Memory B cell (primary cell): Measurements from ENCODE around the gene CDH7.

ENCODE experiments used
- ATAC-seq: fragments of 150-1000 bp; cut with Tn5 transposase; 2 replicates; pipeline ENCODE4 v1.10.0; 2021; ENCODE audit warnings: low read depth, mild to moderate bottlenecking, moderate library complexity
- DNase-seq, 2 donors: peaks; one replicate each; pipeline ENCODE4 v3.0.0; 2022; ENCODE audit warnings: low spot score in 2 of 2
- H3K27ac Mint-ChIP-seq: one replicate; pipeline ENCODE4 v1.8.0; 2022; ENCODE audit warnings: mild to moderate bottlenecking, moderate library complexity, mixed read lengths
- H3K27me3 Mint-ChIP-seq: one replicate; pipeline ENCODE4 v1.8.0; 2022; ENCODE audit warnings: mixed read lengths
- H3K36me3 Mint-ChIP-seq: one replicate; pipeline ENCODE4 v1.8.0; 2022; ENCODE audit warnings: mild to moderate bottlenecking, mixed read lengths
- H3K4me1 Mint-ChIP-seq: one replicate; pipeline ENCODE4 v1.8.0; 2022; ENCODE audit warnings: mixed read lengths
- H3K4me3 Mint-ChIP-seq: one replicate; pipeline ENCODE4 v1.8.0; 2022; ENCODE audit warnings: mild to moderate bottlenecking, moderate library complexity, mixed read lengths
- H3K9me3 Mint-ChIP-seq: one replicate; pipeline ENCODE4 v1.8.0; 2022; ENCODE audit warnings: mixed read lengths

CDH7 gene

DNA sequence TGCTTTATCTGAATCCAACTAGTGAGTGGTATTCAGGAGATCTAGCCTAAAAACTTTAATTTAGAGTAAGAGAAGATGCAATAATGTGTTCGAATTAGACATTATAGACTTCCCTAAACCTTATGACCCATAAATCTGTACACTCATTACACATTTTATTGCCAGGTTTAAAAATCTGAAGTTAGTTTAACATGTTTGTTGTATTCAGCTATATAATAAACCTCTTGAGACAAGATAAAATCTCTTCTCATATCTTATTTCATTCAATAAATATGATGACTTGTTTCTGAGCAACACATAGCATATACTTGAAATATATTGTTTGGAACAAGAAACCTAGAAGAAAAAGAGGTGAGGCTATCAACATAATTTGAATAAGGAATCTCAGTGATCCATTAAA, 150.7 kb downstream of the CDH7 start:
- H3K27ac Mint-ChIP-seq = no peak overlapping the region
- ATAC-seq = no peak
- no peaks in the 10 kb centered on the region for H3K36me3 Mint-ChIP-seq
- no peak for DNase-seq
- no peaks in the 10 kb centered on the region for H3K27me3 Mint-ChIP-seq
- no peaks in the 10 kb centered on the region for H3K4me1 Mint-ChIP-seq
- H3K9me3 Mint-ChIP-seq = no peaks in the 10 kb centered on the region
- H3K4me3 Mint-ChIP-seq = no peak overlapping the region

DNA sequence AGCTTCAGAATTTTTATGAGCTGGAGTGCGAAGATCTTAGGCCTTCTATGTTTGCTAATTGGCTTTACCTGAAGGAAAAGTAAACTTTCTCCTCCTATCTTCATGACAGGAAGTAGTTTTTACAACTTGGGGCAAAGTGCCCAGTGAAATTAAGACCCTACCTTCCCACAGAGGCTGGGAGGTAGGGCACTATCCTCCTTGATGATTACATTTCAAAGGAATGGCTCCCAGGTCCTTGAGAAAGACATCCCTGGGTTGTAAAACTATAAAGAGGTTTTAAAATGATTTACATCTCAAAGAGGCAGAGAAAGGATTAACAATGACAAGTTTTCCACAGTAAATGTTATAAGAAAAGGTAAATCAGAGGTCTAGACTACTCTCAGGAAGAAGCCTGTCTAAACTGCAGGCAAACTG, 155.8 kb downstream of the CDH7 start:
- Mint-ChIP-seq H3K27ac (no peak overlapping the region), H3K36me3 (no peaks in the 10 kb centered on the region), H3K4me3 (no peak overlapping the region), H3K4me1 (no peaks in the 10 kb centered on the region), H3K9me3 (no peaks in the 10 kb centered on the region), H3K27me3 (no peaks in the 10 kb centered on the region)
- DNase-seq (no peak), ATAC-seq (no peak)

DNA sequence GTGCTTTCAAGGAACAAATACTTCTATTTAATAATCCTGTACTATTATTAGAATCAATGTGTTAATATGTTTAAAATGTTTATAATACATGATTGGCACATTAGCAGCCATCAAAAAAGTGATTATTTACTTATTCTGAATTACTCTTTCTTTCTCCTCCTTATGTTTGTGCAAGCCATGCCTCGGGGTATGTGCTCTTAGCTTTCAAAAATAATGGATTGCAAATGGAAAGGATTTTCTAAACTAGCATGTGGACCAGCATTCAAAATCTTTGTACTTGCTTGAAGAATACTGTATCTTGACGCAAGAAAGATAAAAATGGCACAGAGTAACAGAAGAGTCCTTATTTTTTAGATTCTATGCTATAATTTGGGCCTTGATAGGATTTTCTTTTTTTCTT, 156.5 kb downstream of the CDH7 start:
- ATAC-seq (no peak), DNase-seq (no peak)
- Mint-ChIP-seq H3K4me1 (no peaks in the 10 kb centered on the region), H3K27ac (no peak overlapping the region), H3K27me3 (no peaks in the 10 kb centered on the region), H3K4me3 (no peak overlapping the region), H3K9me3 (no peaks in the 10 kb centered on the region), H3K36me3 (no peaks in the 10 kb centered on the region)

DNA sequence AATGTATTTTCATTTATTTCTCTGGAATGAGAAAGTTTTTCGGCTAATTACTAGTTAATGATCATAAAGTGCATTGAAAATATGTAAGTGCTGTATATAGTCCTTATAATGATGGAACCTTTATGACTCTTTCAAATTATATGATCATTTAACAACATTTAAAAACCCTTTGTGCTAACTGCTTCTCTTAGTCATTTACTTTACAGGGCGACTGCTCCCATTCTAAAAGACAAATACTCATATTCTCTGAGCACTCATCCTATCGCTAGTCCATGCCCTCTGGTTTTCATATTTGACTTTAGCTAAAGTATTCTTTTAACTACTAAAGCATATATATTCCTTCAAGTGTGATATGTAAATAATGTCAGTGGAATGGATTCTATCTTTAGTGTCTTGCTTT, 168.2 kb downstream of the CDH7 start:
- H3K4me1 Mint-ChIP-seq = no peaks in the 10 kb centered on the region
- ATAC-seq = no peak

DNA sequence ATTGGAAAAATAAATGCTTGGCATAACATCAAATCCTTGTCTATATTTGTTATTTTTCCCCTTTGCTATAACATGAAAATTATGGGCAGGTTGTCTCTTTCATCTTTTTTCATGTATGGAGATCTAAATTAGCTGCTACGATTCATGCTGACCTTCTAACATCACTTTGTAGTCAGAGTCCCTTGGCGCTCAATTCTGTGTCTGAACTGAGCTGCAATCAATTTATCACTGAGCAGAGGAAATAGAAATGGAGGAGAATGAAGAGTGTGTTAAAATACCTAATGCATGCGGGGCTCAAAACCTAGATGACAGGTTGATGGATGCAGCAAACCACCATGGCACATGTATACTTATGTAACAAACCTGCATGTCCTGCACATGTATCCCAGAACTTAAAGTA, 168.9 kb downstream of the CDH7 start:
- Mint-ChIP-seq H3K27me3 (no peaks in the 10 kb centered on the region), H3K4me3 (no peak overlapping the region), H3K27ac (no peak overlapping the region), H3K4me1 (no peaks in the 10 kb centered on the region), H3K9me3 (no peaks in the 10 kb centered on the region), H3K36me3 (no peaks in the 10 kb centered on the region)
- DNase-seq (no peak), ATAC-seq (no peak)

More for the DNA sequence above, 168.2 kb downstream of the CDH7 start:
- Mint-ChIP-seq H3K36me3 (no peaks in the 10 kb centered on the region), H3K4me3 (no peak overlapping the region), H3K27ac (no peak overlapping the region), H3K9me3 (no peaks in the 10 kb centered on the region), H3K27me3 (no peaks in the 10 kb centered on the region)
- DNase-seq = no peak

DNA sequence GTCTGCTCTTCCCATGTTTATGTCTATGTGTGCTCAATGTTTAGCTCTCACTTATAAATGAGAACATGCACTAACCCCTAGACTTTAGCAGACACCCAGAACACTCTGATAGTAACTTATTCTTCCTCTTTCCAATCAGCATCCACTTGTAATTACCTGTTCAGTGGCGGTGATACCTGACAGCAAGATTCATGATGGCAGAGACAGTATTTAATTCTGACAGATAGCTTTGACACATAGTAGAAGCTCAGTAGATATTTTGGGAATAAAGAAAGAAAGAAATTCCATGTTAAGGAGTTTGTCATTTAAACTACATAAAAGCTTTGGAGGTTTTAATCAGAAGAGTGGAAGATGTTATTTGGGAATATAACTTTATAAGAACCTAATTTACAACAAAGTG, 171.3 kb downstream of the CDH7 start:
- no peak overlapping the region for H3K27ac Mint-ChIP-seq
- H3K4me1 Mint-ChIP-seq = no peaks in the 10 kb centered on the region
- ATAC-seq = no peak
- DNase-seq = no peak
- no peaks in the 10 kb centered on the region for H3K27me3 Mint-ChIP-seq
- H3K36me3 Mint-ChIP-seq = no peaks in the 10 kb centered on the region
- H3K9me3 Mint-ChIP-seq = no peaks in the 10 kb centered on the region
- H3K4me3 Mint-ChIP-seq = no peak overlapping the region

DNA sequence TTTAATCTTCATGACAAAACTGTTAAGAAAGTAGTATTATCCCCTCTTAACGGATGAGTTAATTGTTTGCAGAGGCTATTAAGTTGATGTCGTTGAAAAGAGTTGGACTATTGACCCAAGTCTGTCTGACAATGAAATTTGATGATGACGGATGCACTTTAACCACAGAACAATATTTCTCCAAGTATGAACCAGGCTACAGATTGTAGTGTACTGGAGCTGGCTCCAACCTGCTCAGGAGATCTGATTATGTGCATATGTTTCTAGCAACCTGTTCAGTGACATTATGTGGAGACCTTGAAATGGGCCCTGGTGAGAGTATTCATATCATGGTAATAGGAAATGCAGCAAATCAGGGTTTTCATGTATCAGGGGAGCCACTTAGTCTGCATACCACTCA, 174.1 kb downstream of the CDH7 start:
- no peak for DNase-seq
- no peak for ATAC-seq
- Mint-ChIP-seq H3K9me3 (no peaks in the 10 kb centered on the region), H3K4me3 (no peak overlapping the region), H3K27ac (no peak overlapping the region), H3K4me1 (no peaks in the 10 kb centered on the region), H3K27me3 (no peaks in the 10 kb centered on the region), H3K36me3 (no peaks in the 10 kb centered on the region)

DNA sequence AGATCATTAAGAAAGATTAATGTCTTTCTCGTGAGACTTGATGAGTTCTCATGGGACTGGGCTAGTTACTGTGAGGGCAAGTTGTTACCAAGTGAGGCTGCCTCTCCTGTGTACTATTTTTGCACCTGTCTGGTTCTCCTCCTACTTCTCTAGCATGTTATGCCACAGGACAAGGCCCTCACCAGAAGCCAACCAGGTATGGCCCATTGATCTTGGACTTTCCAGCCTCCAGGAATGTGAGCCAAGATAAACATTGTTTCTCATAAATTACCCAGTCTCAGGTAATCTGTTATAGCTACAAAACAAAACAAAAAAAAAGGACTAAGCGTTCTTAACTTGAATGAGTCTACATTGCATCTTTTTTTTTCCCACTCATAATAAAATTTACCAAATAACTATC, 184.1 kb downstream of the CDH7 start:
- no peak for DNase-seq
- no peak for ATAC-seq
- Mint-ChIP-seq H3K4me1 (no peaks in the 10 kb centered on the region), H3K4me3 (no peak overlapping the region), H3K9me3 (peaks cover 3% of the 10 kb centered on the region), H3K36me3 (no peaks in the 10 kb centered on the region), H3K27ac (no peak overlapping the region), H3K27me3 (no peaks in the 10 kb centered on the region)

DNA sequence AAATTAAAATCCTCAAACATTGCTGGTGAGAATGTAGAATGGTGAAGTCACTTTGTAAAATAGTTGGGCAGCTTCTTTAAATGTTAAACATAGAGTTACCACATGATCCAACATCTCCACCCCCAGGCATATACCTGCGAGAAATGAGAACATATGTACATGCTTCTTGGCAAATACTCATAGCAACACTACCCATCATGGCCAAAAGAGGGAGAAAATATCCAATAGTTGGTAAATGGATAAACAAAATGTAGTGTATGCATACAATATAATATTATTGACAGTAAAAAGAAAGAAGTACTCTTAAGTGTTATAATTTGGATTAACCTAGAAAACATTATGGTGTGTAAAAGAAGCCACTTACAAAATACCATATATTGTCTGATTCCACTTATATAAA, 185.9 kb downstream of the CDH7 start:
- no peaks in the 10 kb centered on the region for H3K36me3 Mint-ChIP-seq
- no peak overlapping the region for H3K4me3 Mint-ChIP-seq
- no peaks in the 10 kb centered on the region for H3K4me1 Mint-ChIP-seq
- no peak for DNase-seq
- H3K9me3 Mint-ChIP-seq = peaks cover 3% of the 10 kb centered on the region
- ATAC-seq = no peak
- no peaks in the 10 kb centered on the region for H3K27me3 Mint-ChIP-seq
- no peak overlapping the region for H3K27ac Mint-ChIP-seq

DNA sequence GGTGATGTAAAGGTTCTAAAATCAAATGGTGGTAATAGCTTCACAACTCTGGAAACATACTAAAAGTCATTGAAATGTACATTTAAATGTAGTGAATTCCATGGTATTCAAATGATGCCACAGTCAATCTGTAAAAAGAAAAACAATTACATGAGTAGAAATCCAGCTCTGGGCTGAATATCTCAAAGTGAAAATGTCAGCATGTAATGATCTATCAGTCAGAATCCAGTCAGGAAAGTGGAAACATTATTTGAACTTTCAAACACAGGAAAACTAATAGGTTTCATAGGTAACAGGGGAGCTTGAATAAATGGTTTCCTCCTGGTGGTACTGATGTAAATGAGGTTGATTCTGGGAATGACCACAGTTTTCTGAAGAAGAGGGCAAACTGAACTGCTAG, 186.4 kb downstream of the CDH7 start:
- H3K9me3 Mint-ChIP-seq = peaks cover 2% of the 10 kb centered on the region
- no peaks in the 10 kb centered on the region for H3K27me3 Mint-ChIP-seq
- no peak overlapping the region for H3K4me3 Mint-ChIP-seq
- no peaks in the 10 kb centered on the region for H3K36me3 Mint-ChIP-seq
- no peak overlapping the region for H3K27ac Mint-ChIP-seq
- no peaks in the 10 kb centered on the region for H3K4me1 Mint-ChIP-seq
- DNase-seq (no peak), ATAC-seq (no peak)

DNA sequence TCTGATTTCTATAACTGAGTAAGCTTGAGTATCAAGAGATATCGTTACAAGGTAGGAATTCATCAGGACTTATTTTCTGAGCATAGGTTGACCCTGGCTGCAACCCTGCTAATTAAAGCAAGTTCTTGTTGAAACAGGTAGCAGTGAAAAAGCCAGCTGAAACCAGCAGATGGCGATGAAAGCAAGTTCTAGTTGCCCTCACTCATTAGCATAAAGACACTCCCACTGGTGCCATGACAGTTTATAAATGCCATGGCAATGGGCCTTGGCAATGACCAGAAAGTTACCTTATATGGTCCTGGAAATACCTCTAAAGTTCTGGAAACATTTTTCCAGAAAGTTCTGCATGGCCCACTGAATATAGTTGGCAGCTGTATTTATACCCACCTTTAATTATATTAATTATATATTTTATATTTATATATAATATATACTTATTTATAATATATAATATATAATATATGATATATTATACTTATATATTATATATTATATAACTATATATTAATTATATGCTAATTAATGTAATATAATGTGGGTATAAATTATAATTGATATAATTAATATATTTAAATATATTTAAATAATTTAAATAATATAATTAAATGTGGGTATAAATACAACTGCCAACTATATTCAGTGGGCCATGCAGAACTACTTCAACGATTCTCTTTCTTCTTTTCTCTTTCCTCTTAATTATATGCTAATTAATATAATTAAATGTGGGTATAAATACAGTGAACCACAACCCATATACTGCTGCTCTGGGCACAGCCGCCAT, 188.0 kb downstream of the CDH7 start:
- ATAC-seq (no peak), DNase-seq (no peak)
- H3K36me3 Mint-ChIP-seq = no peaks in the 10 kb centered on the region
- H3K27me3 Mint-ChIP-seq = no peaks in the 10 kb centered on the region
- H3K27ac Mint-ChIP-seq = no peak overlapping the region
- no peaks in the 10 kb centered on the region for H3K4me1 Mint-ChIP-seq
- no peak overlapping the region for H3K4me3 Mint-ChIP-seq
- peaks cover 2% of the 10 kb centered on the region for H3K9me3 Mint-ChIP-seq
